Measurements from ENCODE around the gene CLINT1.

GRCh38 chr5:157767689-157768088 is 91.3 kb downstream of the CLINT1 start:
- TF ChIP-seq POLR2AphosphoS5 (IDR thresholded peaks at IDR 0.05; ENCODE audit: borderline replicate concordance, low read depth, low read length) = no peak
- TF ChIP-seq EZH2 (IDR thresholded peaks at IDR 0.05) = no peak
